HG03039 (cell line): ENCODE results near the gene KIF1B.

Experiments used
- ATAC-seq: cut with Tn5 transposase; IDR thresholded peaks from one replicate; pipeline ENCODE4 v1.9.1; 2021; ENCODE audit warnings: mild to moderate bottlenecking, moderate library complexity; ENCODE audit not compliant: unreplicated experiment

KIF1B gene

GRCh38 chr1:10272274-10272673, 61.9 kb downstream of the KIF1B start:
- no peak for ATAC-seq

GRCh38 chr1:10278880-10279279, 68.5 kb downstream of the KIF1B start:
- no peak for ATAC-seq

GRCh38 chr1:10280439-10281350, 70.3 kb downstream of the KIF1B start:
- ATAC-seq = no peak

- no peak for ATAC-seq
These were observed 73.1 kb downstream of the KIF1B start for GRCh38 chr1:10283318-10283984.

- no peak for ATAC-seq
These were observed 75.9 kb downstream of the KIF1B start for GRCh38 chr1:10286244-10286643.

- ATAC-seq = no peak
These were observed 76.8 kb downstream of the KIF1B start for GRCh38 chr1:10287023-10287645.

- no peak for ATAC-seq
These were observed 77.8 kb downstream of the KIF1B start for GRCh38 chr1:10288029-10288615.

- ATAC-seq = no peak
These were observed 81.3 kb downstream of the KIF1B start for GRCh38 chr1:10291705-10292104.

GRCh38 chr1:10292188-10292587, 81.8 kb downstream of the KIF1B start:
- ATAC-seq = no peak

GRCh38 chr1:10295481-10296085, 85.2 kb downstream of the KIF1B start:
- no peak for ATAC-seq

GRCh38 chr1:10299151-10299550, 88.8 kb downstream of the KIF1B start:
- no peak for ATAC-seq

GRCh38 chr1:10302416-10302815, 92.0 kb downstream of the KIF1B start:
- no peak for ATAC-seq

- ATAC-seq = no peak
These were observed 93.9 kb downstream of the KIF1B start for GRCh38 chr1:10304295-10304694.

GRCh38 chr1:10306435-10306834, 96.1 kb downstream of the KIF1B start:
- no peak for ATAC-seq

GRCh38 chr1:10308001-10308400, 97.6 kb downstream of the KIF1B start:
- ATAC-seq = no peak

GRCh38 chr1:10309243-10310011, 99.1 kb downstream of the KIF1B start:
- ATAC-seq = no peak

- ATAC-seq = no peak
These were observed 106.4 kb downstream of the KIF1B start for GRCh38 chr1:10316752-10317151.

GRCh38 chr1:10319750-10320149, 109.4 kb downstream of the KIF1B start:
- ATAC-seq = no peak

- no peak for ATAC-seq
These were observed 110.0 kb downstream of the KIF1B start for GRCh38 chr1:10320336-10320735.

GRCh38 chr1:10322821-10323220, 112.5 kb downstream of the KIF1B start:
- no peak for ATAC-seq
